Fibroblast of skin of right quadriceps (primary cell): ENCODE data around the gene FBXL7.
"Not testable (repeated sequence)": the region's sequence is repeated elsewhere in the genome, so short reads cannot be mapped to it uniquely, and the experiment has no call there.

ENCODE experiments used
- DNase-seq: peaks from one replicate; pipeline ENCODE4 v3.0.0-alpha.2; 2013

FBXL7 gene

GRCh38 chr5:15834596-15835245 lies 334.7 kb downstream of the FBXL7 start:
- peak; percentile 84 for DNase-seq

DNA sequence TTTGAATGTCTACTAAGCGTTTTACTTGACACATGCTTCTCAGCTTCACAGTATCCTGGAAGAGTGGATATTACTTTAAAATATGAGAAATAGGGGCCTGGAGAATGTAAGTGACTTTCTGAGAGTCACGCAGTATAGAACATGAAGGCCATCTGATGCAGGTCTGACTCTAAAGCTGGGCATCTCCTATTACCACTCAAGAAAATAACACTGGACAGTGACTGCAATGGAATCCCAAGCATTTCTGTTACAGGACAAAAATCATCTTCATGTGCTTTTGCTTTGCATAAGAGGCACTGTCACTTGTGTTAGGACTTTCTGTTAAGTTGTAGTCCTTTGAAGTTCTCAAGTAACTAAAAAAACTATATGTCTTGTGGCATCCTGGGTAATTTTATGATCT lies 335.5 kb downstream of the FBXL7 start:
- peak; percentile 13 for DNase-seq

DNA sequence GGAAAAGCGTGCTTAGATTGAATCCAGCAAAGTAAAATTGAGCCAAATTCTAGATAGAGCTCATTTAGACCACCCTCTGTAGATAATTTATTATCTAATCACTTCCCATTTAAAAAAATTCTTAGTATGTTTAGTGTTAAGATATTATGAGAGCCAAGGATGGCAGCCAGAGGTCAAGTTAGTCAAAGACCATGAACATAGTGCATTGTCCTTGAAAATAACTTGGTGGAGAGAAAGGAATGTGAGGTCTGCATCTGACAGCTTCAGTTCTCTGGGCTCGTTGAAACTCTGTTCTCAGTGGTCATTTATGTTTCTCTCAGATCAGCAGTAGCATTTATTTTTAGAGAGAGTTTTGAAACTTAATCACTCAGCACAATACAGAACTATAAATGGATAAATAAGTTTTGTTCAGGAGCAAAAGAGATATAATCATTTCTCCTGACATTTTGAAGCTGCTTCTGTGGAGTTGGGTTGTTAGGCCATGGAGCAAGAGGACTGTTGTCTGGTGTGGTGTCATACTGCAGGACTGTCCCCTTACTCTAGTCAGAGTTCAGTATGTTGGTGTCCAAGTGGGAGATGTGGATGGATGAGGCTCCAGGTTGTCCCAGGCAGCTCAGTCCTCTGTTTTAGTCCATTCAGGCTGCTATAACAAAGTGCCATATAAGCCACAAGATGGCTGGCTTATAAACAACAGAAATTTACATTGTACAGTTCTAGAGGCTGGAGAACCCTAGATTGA lies 337.7 kb downstream of the FBXL7 start:
- no peak for DNase-seq

DNA sequence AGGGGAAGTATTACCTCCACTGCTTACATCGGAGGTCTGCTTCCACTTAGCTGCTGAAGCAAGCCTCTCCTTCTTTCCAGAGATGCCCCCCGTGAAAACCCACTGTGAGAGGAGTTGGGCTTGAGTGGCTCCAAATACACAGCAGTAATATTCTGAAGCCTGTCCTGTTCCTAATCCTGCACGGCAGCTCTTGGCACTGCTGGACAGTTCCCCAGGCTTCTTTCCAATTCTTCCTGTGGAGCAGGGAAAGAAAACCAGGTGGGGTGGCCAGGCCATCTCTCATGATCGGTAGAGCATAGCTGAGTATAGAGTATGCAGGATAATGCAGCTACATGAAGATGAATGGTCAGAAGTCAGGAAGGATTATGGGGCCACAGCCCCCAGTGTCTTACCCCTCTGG lies 344.3 kb downstream of the FBXL7 start:
- DNase-seq: no peak

- no peak for DNase-seq
These were observed 344.9 kb downstream of the FBXL7 start for GRCh38 chr5:15844871-15845270.

DNA sequence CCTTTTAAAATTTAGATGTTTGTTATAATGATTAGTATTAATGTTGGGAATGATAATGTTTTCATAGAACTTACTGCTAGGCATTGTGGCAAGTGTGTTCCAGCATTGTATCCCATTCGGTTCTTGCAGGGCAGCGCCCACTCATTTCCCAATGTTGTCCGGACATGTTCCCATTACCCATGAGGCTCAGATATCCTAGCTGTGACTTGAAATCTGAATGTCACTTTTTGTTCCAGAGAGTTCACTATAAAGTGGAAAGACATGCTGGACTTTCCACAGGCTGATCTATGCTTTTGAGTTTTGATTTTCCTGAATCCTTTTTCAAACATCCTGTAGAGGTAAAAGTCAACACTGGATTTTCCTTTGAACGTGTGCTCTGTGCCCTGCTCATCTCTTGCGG lies 350.6 kb downstream of the FBXL7 start:
- DNase-seq: no peak

DNA sequence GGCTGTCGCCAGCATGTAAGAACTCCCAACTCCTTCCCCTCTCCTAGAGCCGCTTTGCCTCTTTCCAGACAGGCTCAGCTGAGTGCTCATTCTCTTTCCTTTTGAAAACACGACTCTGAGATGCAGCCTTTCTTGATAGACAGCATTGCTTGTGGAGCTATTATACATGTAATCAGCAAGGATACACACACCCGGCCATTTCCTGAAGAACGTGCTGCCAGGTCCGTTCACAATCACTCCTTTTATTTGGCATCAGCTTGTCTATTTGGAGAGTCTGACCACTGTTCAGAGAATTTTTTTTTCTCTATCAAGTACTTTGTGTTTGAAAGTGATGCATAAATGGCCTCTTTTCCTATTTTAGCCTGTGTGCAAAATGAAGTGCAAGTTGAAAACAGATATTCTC lies 351.0 kb downstream of the FBXL7 start:
- DNase-seq: no peak

DNA sequence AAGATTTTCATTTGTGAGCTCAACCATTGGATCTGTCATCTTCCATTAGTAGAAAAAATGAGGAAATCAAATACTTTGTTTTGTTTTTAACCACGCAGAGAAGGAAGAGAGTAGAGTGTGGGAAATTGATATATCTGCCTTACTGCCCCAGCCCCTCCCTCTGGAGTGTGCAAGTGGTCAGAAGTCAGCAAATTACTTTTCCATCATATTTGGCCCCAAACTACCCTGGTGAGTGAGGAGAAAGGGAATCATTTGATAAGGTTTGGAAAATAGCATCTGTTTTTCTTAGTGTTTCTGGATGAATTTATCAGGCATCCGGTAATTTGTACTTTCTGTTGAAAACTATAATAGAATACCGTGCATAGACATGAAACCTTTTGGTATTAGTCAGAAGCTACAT lies 352.2 kb downstream of the FBXL7 start:
- no peak for DNase-seq

DNA sequence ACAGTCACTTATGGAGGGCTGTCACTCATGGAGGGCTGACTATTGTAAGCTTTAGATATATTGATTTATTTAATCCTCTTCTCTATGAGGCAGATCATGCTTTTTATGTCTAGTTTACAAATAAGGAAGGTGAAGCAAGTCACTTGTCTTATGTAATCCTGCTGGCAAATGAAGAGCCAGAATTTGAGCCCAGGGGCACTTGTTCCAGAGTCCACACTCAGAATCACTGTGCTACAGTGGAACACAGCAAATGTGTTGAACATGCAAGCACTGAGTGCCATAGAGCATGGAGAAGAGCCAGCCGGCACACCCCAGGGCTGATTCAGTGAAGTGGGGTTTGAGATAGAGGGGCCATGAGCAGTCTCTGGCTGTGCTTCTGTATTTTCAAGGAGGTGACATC lies 353.0 kb downstream of the FBXL7 start:
- no peak for DNase-seq

DNA sequence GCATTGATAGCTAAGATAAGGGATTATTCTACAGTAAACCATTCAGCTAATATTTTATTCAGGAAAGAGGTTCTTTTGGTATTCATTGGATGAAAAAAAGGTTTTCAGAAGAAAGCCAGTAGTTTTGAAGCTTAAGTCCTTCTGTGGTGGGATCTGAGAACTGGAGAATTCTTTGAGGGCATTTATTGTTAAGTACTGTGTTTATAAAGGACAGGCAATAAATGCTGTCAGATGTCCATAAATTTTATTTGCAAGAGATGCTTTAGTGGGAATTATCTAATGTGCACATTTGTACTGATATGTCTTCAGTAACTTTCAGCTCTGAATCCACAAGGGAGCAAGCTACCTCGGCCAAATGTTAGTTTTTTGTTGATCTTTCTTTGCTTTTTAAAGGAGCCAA lies 358.3 kb downstream of the FBXL7 start:
- peak; percentile 3 for DNase-seq

DNA sequence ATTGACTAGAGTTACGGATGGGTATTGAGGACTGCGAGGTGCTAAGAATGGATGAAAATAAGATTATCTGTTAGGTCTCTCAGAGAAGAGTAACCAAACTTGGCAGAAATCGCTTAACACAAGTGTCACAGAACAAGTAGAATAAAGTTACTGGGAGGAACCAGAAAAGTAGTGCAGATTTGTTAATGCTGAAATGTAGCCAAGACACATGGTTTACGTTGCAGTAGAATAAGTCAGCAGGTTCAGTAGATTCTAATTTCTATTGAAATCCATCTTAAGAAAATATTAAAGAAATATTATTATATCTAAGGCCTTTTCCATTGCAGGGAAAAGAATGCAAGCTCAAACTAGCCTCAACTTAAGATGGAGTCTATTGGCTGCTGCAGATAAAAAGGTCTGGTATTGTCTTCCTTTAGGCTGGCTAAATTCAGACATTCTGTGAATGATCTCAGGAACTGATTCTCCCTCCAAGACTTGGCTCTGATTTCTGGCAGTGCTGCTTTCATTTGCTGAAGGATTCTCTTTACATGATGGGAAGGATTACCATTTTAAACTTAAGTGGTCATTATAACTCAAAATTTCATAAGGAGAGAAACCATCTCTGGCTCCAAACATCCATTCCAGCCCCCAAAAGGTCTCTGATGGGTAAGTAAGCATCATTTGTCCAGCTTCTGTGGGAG lies 364.7 kb downstream of the FBXL7 start:
- DNase-seq: no peak

DNA sequence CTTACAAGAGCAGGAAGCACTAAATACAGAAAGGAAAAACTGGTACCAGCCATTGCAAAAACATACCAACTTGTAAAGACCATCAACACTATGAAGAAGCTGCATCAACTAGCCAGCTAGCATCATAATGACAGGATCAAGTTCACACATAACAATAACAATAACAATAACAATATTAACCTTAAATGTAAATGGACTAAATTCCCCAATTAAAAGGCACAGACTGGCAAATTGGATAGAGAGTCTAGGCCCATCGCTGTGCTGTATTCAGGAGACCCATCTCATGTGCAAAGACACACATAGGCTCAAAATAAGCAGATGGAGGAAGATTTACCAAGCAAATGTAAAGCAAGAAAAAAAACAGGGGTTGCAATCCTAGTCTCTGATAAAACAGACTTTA lies 372.3 kb downstream of the FBXL7 start:
- not testable (repeated sequence) for DNase-seq

- no peak for DNase-seq
These were observed 377.9 kb downstream of the FBXL7 start for GRCh38 chr5:15877914-15878313.

- DNase-seq: no peak
These were observed 380.2 kb downstream of the FBXL7 start for GRCh38 chr5:15880201-15880600.

DNA sequence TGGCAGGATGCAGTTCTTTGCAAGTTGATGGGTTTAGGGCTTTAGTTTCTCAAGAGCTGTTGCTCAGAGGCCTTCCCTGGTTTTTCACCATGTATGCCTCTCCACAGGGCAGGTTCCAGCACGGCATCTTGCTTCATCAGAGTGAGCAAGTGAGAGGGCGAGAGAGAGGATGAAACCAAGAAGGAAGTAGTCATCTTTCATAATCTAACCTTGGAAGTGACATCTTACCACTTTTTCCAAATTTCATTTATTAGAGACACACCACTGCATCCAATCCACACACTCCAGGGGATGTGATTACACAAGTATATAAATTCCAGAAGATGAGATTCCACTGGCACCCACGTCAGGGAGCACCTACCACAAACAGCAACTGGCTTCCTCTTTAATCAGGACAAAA lies 385.2 kb downstream of the FBXL7 start:
- peak; percentile 37 for DNase-seq

GRCh38 chr5:15886156-15886555 lies 386.2 kb downstream of the FBXL7 start:
- DNase-seq: no peak

DNA sequence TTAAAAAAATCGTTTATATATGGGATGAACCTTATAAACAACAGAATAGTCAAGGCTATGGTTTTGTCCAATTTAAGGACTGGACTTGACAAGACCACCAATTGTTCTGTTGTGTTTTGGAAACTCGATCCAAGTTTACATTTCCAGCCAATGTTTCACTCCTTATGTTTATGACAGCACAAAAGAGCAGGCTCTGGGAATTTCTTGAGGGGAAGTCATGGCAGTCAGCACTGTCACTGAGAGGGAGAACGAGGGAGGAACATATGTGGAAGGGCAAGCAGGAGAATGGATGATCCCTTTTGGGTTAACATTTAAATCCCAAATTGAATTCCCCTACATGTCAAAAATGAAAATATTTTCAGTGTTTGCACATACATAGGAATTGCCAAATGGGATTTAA lies 387.1 kb downstream of the FBXL7 start:
- DNase-seq: no peak

DNA sequence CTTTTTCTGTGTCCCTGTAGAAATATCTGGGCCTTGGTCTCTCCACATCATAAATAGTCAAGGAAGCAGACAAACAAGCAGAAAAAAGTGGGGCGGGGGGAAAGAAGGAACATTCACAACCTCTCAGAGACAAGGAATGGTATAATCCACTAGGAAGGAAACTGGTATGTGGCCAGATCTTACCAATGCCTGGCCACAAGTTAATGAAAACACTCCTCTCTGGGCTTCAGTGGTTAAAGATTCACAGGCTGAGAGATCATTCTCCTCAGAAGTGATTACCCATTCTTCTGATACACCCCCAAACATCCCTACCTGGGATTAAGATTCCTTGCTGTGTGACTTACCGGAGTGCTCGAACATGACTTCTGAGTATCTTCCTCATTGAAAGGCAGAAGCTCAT lies 389.0 kb downstream of the FBXL7 start:
- DNase-seq: no peak

- DNase-seq: no peak
These were observed 393.9 kb downstream of the FBXL7 start for GRCh38 chr5:15893866-15894265.

DNA sequence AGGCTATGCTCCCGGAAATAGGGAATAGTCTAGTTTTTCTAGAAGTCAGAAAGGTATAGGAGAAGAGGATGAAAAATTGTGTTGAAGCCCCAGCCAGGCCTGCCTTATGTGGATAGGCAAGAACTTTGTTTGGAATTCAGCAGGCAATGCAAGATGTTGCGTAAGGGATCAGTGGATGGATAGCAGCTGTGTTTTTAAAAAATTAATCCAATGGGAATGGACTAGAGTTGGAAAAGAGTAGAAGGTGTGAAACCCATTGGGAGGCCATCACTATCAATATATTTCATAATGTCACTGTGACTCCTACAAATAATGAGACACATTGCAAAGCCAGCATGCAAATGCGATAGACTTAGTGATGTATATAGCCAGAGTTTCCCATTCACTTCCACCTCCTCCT lies 397.7 kb downstream of the FBXL7 start:
- no peak for DNase-seq

DNA sequence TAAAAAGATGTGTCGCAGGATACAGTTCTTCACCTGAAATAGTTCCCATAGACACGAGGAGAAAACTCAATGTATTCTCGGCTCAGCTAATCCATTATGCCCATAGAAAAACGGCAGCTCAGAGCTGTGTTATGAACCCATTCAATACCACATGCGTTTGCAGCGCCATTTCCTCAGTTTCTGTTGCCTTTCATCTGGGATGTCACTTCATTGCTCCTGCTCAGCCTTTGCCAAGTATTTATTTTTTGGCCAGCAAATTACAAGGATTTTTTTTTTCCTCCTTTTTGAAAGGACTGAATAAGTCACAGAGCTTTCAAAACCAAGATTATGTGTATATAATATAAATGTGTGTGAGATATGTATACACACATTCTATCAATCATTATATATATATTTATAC lies 398.7 kb downstream of the FBXL7 start:
- no peak for DNase-seq

- DNase-seq: no peak
These were observed 399.5 kb downstream of the FBXL7 start for GRCh38 chr5:15899481-15899880.

DNA sequence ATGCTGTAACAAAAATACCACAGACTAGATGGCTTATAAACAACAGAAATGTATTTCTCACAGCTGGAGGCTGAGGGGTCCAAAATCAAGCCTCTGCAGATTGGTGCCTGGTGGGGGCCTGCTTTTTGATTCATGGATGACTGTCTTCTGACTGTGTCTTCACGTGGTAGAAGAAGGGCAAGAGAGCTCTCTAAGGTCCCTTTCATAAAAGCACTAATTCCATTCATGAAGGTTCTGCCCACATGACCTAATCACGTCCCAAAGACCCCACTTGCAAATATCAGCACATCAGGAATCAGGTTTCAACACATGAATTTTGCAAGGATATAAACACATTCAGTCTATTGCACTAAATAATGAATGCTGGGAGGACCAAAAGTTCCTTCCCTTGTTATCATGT lies 401.2 kb downstream of the FBXL7 start:
- DNase-seq: no peak

DNA sequence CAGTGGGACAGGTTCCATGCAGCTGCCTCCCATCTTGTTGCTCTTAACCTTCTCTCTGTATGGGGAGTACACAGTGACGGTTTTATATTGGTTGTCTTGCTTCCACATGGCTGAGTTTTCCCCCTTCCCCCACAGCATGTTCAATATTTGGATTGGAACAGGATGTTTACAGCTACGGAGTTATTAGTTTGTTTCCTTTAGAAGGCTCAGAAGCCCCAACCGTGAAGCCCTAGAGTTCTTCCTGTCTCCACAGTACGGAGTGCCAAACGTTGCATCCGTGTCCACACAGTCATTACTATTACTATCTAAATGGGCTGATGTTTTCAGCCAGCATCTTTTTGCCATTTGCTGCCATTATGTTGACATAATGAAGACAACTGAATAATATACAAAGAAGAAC lies 402.1 kb downstream of the FBXL7 start:
- DNase-seq: no peak
